ENCODE results near the gene COX6B1.
A peak's percentile ranks its signal among the peaks of the same experiment; 100 is the strongest.
"Not testable (repeated sequence)": the region's sequence is repeated elsewhere in the genome, so short reads cannot be mapped to it uniquely, and the experiment has no call there.

COX6B1 gene

GRCh38 chr19:35665157-35665556 is 17.0 kb downstream of the COX6B1 start:
- DNase-seq (ENCODE audit: low read depth, low spot score) = no peak

- DNase-seq (ENCODE audit: low read depth, low spot score) = no peak
Measured at GRCh38 chr19:35665604-35666003, 17.5 kb downstream of the COX6B1 start.

- DNase-seq (ENCODE audit: low read depth, low spot score) = peak; percentile 16
Measured at GRCh38 chr19:35666251-35666913, 18.3 kb downstream of the COX6B1 start, which contains the start of gene UPK1A. UPK1A (plus strand) TSS chr19:35666517; CDS start chr19:35666813, 296 bp downstream.

- no peak for DNase-seq (ENCODE audit: low read depth, low spot score)
Measured at GRCh38 chr19:35669566-35669965, 21.4 kb downstream of the COX6B1 start.

DNA sequence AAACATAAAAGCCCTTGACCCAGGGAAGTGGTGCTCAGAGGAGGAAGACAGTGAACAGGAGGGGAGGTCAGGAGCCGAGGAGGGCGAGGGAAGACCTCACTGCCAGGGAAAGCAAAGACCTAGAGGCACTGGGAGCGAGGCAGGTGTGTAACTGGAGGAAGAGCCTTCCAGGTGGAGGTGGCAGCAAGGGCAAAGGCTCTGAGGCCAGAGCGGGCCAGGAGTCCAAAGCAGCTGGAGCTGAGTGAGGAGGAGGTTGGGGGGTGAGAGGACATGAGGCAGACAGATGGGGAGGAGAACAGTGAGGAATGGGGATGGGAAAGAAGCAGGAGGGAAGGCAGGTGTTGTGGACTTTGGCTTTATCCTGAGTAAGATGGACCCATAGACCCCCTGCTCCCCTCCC is 21.9 kb downstream of the COX6B1 start:
- DNase-seq (ENCODE audit: low read depth, low spot score) = no peak

GRCh38 chr19:35670686-35671085 is 22.6 kb downstream of the COX6B1 start:
- DNase-seq (ENCODE audit: low read depth, low spot score) = no peak

GRCh38 chr19:35671818-35672217 is 23.7 kb downstream of the COX6B1 start:
- no peak for DNase-seq (ENCODE audit: low read depth, low spot score)

DNA sequence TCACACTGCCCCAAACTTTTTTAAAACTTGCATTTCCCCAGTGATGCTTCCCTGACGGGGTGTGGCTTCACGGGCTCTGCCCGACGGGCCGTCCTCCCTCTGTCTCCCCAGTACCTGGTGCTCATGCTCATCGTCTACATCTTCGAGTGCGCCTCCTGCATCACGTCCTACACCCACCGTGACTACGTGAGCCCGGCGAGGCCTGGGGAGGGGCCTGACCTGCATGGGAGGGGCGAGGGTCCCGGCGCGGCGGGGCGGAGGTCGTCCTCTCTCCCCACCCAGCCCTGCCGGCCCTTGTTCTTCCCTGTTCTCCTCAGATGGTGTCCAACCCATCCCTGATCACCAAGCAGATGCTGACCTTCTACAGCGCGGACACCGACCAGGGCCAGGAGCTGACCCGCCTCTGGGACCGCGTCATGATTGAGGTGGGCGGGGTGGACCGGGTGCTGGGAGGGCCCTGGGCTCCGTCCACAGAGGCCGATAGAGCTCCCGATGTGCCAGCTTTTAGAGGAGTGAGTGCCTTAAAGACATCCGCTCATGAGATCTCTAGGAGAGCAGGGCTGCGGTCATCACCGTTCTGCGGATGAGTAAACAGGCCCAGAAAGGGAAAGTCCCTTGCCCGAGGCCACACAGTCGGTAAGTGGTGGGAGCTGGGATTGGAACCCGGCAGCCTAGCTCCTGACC is 25.1 kb downstream of the COX6B1 start:
- peak; percentile 79 for DNase-seq (ENCODE audit: low read depth, low spot score)

GRCh38 chr19:35675589-35676140 is 27.5 kb downstream of the COX6B1 start:
- no peak for DNase-seq (ENCODE audit: low read depth, low spot score)

DNA sequence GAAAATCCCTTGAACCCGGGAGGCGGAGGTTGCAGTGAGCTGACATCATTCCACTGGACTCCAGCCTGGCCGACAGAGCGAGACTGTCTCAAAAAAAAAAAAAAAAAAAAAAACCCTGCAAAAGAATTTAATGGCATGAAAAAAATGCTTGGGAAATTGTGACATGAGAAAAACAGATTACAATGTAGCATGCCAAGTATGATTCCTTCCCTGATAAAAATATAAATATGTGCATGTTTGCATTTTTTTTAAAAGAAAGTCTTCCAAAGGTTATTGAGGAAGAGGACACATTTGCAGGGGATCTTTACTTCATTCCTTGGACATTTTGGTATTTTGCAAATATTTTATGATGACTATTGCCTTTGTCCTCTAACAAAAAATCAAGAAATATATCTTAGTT is 41.7 kb downstream of the COX6B1 start:
- DNase-seq (ENCODE audit: low read depth, low spot score) = no peak

DNA sequence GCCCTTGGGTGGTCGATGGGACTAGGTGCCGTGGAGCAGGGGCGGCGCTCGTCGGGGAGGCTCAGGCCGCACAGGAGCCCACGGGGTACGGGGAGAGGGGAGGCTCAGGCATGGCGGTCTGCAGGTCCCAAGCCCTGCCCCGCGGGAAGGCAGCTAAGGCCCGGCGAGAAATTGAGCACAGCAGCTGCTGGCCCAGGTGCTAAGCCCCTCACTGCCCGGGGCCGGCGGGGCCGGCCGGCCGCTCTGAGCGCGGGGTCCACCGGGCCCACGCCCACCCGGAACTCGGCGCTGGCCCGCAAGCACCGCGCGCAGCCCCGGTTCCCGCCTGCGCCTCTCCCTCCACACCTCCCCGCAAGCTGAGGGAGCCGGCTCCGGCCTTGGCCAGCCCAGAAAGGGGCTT is 43.0 kb downstream of the COX6B1 start:
- not testable (repeated sequence) for DNase-seq (ENCODE audit: low read depth, low spot score)

DNA sequence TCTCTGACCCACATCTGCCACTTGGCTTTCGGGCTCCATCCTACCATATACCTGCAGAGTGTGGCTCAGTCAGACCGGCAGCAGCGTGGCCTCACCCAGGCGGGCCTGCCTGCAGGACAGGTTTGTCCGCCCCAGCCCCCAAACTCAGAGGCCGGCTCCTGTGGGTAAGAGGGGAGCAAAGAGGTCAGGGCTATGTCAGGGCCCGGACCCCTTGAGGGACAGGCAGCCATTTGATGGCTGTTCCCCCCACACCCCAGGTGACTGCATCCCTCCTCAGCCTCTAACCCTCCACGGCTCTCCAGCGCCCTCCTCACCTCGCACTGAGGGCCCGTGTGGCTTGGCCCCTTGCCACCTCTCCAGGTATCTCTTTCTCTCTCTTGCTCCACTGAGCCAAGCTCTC is 43.9 kb downstream of the COX6B1 start:
- no peak for DNase-seq (ENCODE audit: low read depth, low spot score)

GRCh38 chr19:35693422-35693821 is 45.3 kb downstream of the COX6B1 start:
- no peak for DNase-seq (ENCODE audit: low read depth, low spot score)

- DNase-seq (ENCODE audit: low read depth, low spot score) = peak; percentile 91
Measured at GRCh38 chr19:35693835-35694599, 45.9 kb downstream of the COX6B1 start.

DNA sequence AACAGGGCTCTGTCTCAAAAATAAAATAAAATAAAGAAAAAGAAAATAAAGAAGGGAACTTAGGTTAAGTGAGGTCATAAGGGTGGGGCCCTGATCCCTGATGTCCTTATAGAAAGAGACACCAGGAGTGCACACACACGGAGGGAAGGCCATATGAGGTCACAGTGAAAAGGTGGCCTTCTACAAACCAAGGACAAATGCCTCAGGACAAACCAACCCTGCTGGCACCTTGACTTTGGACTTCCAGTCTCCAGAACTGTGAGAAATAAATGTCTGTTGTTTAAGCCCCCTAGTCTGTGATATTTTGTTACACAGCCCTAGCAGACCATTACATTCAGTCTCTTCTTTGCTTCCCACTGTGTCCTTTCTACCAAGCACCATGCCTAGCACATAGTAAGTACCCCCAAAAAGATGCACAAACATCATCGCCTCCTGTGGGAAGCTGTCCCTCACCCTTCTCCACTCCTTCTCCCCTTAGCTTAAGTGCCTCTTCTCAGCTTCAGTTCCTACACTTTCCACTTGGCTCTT is 47.8 kb downstream of the COX6B1 start:
- DNase-seq (ENCODE audit: low read depth, low spot score) = no peak

DNA sequence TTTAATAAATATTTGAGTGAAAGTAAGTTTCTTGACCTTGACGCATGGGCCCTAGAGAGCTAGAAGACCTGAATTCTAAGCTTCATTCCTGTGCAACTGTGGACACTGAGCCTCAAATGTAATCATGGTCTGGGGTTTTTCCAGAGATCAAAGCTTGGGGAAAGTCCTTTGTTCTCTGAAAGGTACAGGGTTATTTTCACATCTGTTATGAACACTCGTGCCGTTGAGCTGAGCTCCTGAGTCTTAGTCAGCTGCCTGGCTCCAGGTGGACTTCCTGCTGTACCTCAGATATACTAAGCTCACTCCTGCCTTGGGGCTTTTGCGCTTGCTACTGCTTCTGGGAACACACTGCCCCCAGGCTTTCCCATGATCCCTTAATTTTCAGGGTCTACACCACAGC is 48.7 kb downstream of the COX6B1 start:
- no peak for DNase-seq (ENCODE audit: low read depth, low spot score)

- DNase-seq (ENCODE audit: low read depth, low spot score) = peak; percentile 98
Measured at GRCh38 chr19:35702223-35703012, 54.3 kb downstream of the COX6B1 start.

DNA sequence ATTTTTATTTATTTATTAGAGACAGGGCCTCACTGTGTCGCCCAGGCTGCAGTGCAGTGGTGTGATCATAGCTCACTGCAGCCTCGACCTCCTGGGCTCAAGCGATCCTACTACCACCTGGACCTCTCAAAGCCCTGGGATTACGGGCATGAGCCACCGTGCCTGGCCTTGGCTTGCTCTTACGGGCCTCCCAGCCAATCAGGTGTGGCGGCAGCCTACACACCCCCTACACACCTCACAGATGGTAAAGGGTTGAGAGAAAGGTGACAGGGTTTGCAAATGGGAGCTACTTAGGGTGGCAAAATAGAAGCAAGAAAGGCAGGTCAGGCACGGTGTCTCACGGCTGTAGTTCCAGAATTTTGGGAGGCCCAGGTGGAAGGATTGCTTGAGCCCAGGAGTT is 55.2 kb downstream of the COX6B1 start:
- DNase-seq (ENCODE audit: low read depth, low spot score) = no peak

GRCh38 chr19:35704218-35704617 is 56.1 kb downstream of the COX6B1 start, which contains the start of gene ZBTB32:
ZBTB32 (plus strand) TSS chr19:35704558; CDS start chr19:35714627, 10,069 bp downstream.
- DNase-seq (ENCODE audit: low read depth, low spot score) = peak; percentile 93
